Measurements from ENCODE around the gene NOTCH1. TPM values are rescaled to one million over a fixed set of nuclear protein-coding genes. Genes with fewer than 3 reads are reported as not detected.

The NOTCH1 gene
- total RNA-seq, 1 donor from 2014 or later = 26.6 TPM

DNA sequence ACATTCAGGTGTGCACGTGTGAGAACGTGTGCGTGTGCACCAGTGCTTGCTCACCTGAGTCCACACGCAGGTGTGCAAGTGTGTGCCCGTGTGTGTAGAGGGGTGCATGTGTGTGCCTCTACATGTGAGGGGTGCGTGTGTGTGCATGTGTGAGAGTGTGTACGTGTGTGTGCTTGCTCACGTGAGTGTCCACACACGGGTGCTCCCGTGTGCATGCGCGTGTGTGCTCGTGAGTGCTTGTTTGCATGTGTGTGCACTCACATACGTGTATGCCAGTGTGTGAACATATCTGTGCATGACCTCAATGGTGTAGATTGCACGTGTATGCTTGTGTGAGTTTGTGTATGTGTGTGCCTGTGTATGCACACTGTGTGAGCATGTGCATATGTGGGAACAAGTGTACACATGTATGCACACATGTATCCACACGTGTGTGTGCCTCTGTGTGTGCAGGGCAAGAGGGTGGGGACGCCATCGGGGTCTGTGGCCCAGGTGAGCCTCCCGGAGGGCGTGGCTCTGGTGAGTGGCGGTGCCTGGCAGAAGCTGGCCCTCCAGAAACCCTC is 40.6 kb upstream of the NOTCH1 start:
- Mint-ChIP-seq H3K4me3 (no peak overlapping the region), H3K9me3 (no peaks in the 10 kb centered on the region), H3K27me3 (peaks cover 10% of the 10 kb centered on the region), H3K27ac (no peak overlapping the region), H3K4me1 (peaks cover 15% of the 10 kb centered on the region), H3K36me3 (ENCODE audit: low read depth) (no peaks in the 10 kb centered on the region)
- ATAC-seq (ENCODE audit: low read depth) = no peak
- ChIA-PET CTCF (no interaction called here), POLR2A (no interaction called here)
- intact Hi-C loops (cut with micrococcal nuclease) = no loop called here
- TF ChIP-seq, protein P1, sequence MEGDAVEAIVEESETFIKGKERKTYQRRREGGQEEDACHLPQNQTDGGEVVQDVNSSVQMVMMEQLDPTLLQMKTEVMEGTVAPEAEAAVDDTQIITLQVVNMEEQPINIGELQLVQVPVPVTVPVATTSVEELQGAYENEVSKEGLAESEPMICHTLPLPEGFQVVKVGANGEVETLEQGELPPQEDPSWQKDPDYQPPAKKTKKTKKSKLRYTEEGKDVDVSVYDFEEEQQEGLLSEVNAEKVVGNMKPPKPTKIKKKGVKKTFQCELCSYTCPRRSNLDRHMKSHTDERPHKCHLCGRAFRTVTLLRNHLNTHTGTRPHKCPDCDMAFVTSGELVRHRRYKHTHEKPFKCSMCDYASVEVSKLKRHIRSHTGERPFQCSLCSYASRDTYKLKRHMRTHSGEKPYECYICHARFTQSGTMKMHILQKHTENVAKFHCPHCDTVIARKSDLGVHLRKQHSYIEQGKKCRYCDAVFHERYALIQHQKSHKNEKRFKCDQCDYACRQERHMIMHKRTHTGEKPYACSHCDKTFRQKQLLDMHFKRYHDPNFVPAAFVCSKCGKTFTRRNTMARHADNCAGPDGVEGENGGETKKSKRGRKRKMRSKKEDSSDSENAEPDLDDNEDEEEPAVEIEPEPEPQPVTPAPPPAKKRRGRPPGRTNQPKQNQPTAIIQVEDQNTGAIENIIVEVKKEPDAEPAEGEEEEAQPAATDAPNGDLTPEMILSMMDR (IDR thresholded peaks at IDR 0.05) = no peak
- DNase-seq = no peak

DNA sequence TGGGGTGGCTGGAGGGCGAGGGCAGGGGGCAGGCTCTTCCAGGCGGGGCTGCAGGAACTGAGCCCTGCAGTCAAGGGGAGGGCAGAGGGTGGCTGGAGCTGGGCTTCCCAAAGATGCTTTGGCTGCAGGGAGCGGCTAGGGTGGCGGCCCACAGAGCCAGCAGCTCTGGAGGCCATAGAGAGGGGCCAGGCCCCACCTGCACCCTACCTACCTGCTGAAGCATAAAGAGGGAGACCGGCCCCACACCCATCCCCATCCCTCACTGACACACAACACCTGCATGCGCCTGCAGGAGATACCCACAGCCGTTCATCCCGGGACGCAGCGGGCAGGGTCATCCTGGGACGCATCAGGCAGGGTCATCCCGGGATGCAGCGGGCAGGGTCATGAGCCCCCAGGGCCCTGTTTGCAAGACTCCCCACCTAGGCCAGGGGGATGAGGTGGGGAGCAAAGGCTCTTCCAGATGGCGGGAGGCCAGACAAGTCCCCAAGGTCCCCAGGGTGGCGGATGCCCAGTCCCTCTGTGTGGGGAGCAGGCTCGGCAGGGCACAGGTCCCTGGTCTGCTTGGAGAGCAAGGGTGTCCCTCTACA is 39.8 kb upstream of the NOTCH1 start:
- H3K27ac Mint-ChIP-seq = no peak overlapping the region
- intact Hi-C loops (cut with micrococcal nuclease) = no loop called here
- POLR2A ChIA-PET = no interaction called here
- H3K4me1 Mint-ChIP-seq = peaks cover 15% of the 10 kb centered on the region
- DNase-seq (no peak), ATAC-seq (ENCODE audit: low read depth) (no peak)
- H3K27me3 Mint-ChIP-seq = peaks cover 10% of the 10 kb centered on the region
- H3K36me3 Mint-ChIP-seq (ENCODE audit: low read depth) = no peaks in the 10 kb centered on the region
- TF ChIP-seq, protein P1 (IDR thresholded peaks at IDR 0.05) = no peak
- CTCF ChIA-PET = no interaction called here
- H3K4me3 Mint-ChIP-seq = no peak overlapping the region
- no peaks in the 10 kb centered on the region for H3K9me3 Mint-ChIP-seq

DNA sequence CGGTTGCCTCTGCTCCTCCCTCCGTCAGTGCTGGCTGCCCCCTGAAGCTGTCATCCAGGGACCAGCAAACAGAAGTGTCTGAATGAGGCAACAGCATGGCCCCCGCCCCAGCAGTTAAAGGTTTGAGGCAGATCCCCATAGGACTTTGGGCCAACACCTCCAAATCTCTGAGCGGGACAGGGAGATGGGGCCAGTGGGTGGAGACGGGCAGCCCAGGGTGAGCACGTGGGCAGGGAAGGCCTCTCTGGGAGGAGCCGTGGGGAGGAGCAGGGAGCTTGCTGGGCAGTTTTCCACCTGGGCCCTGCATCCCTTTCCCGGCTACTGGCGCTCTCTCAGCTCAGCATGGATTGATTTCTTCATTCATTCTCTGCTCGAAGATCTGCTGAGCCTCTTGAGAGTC is 39.1 kb upstream of the NOTCH1 start:
- ChIA-PET POLR2A (no interaction called here), CTCF (no interaction called here)
- Mint-ChIP-seq H3K27ac (no peak overlapping the region), H3K9me3 (no peaks in the 10 kb centered on the region), H3K27me3 (peaks cover 10% of the 10 kb centered on the region), H3K36me3 (ENCODE audit: low read depth) (no peaks in the 10 kb centered on the region), H3K4me3 (no peak overlapping the region), H3K4me1 (peaks cover 15% of the 10 kb centered on the region)
- DNase-seq = no peak
- TF ChIP-seq, protein P1 (IDR thresholded peaks at IDR 0.05) = no peak
- intact Hi-C loops (cut with micrococcal nuclease) = no loop called here
- no peak for ATAC-seq (ENCODE audit: low read depth)

DNA sequence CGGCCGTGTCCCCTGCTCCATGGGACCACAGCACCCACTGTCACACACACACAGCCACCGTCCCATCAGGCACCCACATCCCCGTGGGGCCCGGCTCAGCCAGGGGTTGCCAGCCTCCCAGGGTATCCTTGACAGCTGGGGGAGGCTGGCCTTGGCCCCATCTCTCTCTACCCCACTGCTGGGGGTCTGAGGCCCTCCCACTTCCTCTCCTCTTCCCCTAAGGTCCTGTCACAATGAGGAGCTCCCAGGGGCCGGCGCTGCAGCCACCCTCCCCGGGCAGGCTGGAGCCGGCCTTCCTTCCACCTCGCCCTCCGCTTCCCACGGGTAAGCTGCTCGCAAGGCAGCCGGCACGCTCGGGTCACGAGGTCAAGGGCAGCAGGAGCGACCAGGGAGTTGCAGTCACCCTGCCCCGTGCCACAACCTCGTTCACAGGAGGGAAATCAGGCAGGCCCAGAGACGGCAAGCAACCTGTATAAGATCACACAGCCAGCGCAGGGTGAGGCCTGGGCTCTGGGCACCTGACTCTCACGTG is 38.6 kb upstream of the NOTCH1 start:
- TF ChIP-seq, protein P1 (IDR thresholded peaks at IDR 0.05) = no peak
- ChIA-PET POLR2A (no interaction called here), CTCF (no interaction called here)
- Mint-ChIP-seq H3K9me3 (no peaks in the 10 kb centered on the region), H3K27ac (no peak overlapping the region), H3K4me1 (peaks cover 15% of the 10 kb centered on the region), H3K27me3 (peaks cover 14% of the 10 kb centered on the region), H3K36me3 (ENCODE audit: low read depth) (no peaks in the 10 kb centered on the region), H3K4me3 (no peak overlapping the region)
- intact Hi-C loops (cut with micrococcal nuclease) = no loop called here
- ATAC-seq (ENCODE audit: low read depth) (no peak), DNase-seq (no peak)

DNA sequence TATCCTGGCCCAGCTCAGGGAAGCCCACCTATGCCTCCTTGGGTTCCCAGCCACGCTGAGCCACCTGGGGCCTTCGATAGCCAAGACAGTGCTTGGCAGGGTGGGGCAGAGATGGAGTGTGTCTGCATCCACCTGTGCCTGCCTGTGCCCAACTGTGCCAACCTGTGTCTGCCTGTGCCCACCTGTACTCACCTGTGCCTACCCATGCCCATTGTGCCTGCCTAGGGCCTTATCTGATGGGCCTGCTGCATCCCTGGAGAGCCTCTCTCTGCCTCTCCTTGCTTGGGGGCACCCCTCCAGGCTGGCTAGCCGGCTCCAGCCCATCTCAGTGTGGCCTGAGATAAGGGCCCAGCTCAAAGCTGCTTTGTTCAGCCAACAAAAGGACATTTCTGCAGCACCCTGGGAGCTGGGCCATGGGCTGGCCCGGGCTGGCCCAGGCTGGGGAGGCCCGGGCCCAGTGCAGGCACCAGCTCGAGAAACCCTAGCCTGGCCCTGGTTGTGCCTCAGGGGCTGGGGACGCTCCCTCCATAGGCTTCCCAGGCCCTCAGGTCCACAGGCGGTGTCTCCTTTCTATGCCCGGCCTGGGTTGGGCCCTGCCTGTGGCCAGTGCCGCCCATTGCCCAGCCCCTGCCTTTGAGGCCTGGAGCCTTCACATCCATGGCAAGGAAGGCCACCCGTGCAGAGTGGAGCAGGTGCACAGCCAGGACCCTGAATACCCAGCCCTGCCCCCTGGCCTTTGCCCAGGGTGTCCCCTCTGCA is 37.3 kb upstream of the NOTCH1 start:
- DNase-seq = no peak
- H3K4me1 Mint-ChIP-seq = peaks cover 7% of the 10 kb centered on the region
- intact Hi-C loops (cut with micrococcal nuclease) = no loop called here
- no peak for ATAC-seq (ENCODE audit: low read depth)
- H3K36me3 Mint-ChIP-seq (ENCODE audit: low read depth) = no peaks in the 10 kb centered on the region
- H3K27me3 Mint-ChIP-seq = peaks cover 9% of the 10 kb centered on the region
- H3K9me3 Mint-ChIP-seq = no peaks in the 10 kb centered on the region
- H3K27ac Mint-ChIP-seq = no peak overlapping the region
- CTCF ChIA-PET = no interaction called here
- POLR2A ChIA-PET = no interaction called here
- H3K4me3 Mint-ChIP-seq = no peak overlapping the region
- TF ChIP-seq, protein P1 (IDR thresholded peaks at IDR 0.05) = no peak

Measured in activated B cell treated with CpG ODN at 0.5 μM for 24 hours (primary cell).